LNCAP (cell line): ENCODE results near the gene MUC5B.

ENCODE experiments used
- TF ChIP-seq, protein P1 (sequence below): fragments of 450-650 bp; IDR thresholded peaks from 2 replicates; pipeline ENCODE4 v1.5.1; 2017; ENCODE audit warnings: mild to moderate bottlenecking

The MUC5B gene

GRCh38 chr11:1223346-1224110 lies 662 bp downstream of the MUC5B start:
- TF ChIP-seq, protein P1, sequence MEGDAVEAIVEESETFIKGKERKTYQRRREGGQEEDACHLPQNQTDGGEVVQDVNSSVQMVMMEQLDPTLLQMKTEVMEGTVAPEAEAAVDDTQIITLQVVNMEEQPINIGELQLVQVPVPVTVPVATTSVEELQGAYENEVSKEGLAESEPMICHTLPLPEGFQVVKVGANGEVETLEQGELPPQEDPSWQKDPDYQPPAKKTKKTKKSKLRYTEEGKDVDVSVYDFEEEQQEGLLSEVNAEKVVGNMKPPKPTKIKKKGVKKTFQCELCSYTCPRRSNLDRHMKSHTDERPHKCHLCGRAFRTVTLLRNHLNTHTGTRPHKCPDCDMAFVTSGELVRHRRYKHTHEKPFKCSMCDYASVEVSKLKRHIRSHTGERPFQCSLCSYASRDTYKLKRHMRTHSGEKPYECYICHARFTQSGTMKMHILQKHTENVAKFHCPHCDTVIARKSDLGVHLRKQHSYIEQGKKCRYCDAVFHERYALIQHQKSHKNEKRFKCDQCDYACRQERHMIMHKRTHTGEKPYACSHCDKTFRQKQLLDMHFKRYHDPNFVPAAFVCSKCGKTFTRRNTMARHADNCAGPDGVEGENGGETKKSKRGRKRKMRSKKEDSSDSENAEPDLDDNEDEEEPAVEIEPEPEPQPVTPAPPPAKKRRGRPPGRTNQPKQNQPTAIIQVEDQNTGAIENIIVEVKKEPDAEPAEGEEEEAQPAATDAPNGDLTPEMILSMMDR = no peak

DNA sequence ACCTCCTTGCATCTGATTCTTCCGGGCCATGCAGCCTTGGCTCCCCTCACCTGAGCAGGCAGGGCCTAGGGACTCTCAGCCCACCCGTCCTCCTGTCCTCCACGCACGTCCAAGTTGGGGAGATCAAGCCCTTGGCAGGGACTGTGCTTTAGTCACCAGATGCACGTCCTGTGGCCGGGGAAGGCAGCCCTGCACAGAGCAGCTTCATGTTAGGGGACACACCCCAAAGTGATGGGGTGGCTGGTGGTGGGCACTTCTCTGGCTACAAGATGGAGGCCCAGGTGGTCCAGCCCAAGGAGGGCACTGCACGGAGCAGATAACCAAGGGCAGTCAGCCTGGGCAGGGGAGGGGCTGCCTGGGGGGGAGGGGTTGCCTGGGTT lies 1.2 kb downstream of the MUC5B start:
- TF ChIP-seq, protein P1 = no peak

DNA sequence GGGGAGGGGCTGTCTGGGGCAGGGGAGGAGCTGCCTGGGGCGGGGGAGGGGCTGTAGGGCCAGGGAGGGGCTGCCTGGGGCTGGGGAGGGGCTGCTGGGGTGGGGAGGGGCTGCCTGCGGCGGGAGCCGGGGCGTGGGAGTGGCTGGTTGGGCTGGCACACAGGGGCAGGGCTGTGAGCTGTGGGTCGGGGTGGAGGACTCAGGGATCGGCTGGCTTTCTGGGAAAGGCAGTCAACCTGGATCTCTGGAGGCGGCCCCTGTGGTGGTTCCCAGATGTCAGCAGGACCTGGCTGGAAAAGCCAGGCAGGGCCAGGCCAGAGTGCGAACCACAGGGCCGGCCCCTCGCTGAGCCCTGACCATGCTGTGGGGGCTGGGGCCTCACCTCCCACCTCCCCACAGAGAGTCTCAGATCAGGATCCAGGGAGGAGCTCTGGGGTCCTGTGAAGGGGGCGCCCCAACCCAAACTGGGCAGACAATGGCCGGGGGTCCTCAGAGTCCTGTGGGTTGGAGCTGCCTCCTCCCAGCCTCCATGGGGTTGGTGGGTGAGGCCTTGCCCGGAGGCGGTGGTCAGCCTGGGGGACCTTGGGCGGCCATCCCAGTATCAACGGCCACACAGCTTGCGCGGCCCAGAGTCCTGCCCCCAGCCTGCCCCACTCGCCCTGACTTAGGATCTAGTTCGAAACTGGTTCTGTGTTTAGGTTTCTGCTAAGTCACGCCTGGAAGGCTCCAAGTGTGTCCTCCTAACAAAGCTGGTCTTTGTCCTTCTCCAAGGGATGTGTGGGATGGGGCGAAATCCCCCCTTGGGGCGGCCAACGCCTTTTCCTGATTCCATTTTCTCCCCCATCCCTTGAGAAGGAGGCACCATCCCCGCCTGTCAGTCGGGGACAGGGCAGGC lies 1.9 kb downstream of the MUC5B start:
- TF ChIP-seq, protein P1 = no peak

- TF ChIP-seq, protein P1 = no peak
Observed at GRCh38 chr11:1225386-1226225, 2.7 kb downstream of the MUC5B start.

DNA sequence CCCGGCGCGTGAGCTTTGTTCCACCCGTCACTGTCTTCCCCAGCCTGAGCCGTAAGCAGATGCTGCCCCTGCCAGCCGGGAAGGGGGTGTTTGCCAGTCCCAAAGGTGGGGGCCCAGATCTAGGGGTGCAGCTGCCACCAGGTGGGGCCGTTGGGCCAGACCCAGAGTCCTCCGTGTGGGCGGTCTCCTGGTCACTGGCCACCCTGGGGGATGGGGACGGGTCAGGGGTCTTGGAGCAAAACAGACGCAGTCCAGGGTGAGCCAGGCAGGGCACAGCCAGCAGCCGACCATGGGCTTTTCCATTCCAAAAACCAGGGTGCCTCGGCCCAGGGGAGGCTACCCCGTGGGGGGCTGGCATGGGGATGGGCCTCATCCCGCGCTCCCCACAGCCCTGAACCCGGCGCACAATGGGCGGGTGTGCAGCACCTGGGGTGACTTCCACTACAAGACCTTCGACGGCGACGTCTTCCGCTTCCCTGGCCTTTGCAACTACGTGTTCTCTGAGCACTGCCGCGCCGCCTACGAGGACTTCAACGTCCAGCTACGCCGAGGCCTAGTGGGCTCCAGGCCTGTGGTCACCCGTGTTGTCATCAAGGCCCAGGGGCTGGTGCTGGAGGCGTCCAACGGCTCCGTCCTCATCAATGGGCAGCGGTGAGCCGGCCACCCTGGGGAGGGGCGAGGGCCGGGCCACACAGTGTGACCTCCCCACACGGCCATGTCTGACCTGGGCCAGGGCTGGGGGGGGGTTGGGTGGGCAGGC lies 3.5 kb downstream of the MUC5B start:
- TF ChIP-seq, protein P1 = no peak

GRCh38 chr11:1226986-1227550 lies 4.2 kb downstream of the MUC5B start:
- TF ChIP-seq, protein P1 = no peak
